HG03025 (cell line): ENCODE results near the gene RAB1A.
A peak's percentile ranks its signal among the peaks of the same experiment; 100 is the strongest.
"Not testable (repeated sequence)": the region's sequence is repeated elsewhere in the genome, so short reads cannot be mapped to it uniquely, and the experiment has no call there.

Experiments
- ATAC-seq: cut with Tn5 transposase; IDR thresholded peaks from one replicate; pipeline ENCODE4 v1.9.1; 2021; ENCODE audit warnings: mild to moderate bottlenecking, moderate library complexity; ENCODE audit not compliant: unreplicated experiment, low FRiP score

The RAB1A gene

DNA sequence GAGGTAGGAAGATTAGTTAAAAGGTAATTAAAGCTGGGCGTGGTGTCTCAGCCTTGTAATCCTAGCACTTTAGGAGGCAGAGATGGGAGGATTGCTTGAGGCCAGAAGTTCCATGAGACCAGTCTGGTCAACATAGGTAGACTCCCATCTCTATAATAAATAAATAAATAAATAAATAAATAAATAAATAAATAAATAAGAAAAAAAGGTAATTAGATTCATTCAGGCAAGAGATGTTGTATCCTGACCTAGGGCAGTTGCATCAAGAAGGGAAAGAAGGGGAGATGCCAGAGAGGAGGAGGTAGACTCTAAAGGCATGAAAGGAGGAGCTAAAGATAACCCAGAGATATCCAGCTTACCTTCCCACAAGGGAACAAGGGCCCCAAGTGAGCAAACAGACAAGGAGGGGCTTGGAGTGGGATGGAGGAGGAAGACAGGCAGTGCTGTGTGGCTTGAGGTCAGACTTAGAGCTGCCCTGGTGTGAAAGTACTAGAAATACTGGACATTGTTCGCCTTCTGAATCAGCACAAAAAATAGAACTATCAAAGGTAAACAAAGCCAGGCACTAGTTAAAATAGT is 7.4 kb upstream of the RAB1A start:
- no peak for ATAC-seq

DNA sequence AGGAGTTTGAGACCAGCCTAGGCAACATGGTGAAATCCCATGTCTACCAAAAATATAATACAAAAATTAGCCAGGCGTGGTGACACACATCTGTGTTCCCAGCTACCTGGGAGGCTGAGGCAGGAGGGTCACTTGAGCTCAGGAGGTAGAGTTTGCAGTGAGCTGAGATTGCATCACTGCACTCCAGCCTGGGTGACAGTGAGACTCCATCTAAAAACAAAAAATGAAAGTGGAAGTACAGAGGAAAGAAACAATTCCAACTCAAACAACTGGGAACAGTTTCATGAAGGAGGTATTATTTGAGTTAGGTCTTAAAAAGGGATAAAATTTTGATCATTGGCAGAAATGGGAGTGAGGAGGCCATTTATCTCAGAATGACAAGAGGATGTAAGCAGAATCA is 6.3 kb upstream of the RAB1A start:
- ATAC-seq: no peak

DNA sequence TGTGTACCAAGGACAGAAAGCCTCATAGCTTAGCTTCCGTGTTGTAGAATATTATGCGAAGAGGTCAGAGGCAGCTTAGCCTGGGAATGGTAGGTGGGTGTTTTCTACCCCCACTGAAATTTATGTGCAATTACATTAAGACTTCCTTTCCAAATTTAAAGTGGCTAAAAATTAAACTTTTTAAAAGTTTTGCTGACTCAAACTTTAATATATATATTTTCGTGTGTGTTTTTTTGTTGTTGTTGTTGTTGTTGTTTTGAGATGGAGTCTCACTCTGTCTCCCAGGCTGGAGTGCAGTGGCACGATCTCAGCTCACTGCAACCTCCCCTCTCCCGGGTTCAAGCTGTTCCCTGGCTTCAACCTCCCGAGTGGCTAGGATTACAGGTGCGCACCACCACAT is 4.3 kb upstream of the RAB1A start:
- no peak for ATAC-seq

DNA sequence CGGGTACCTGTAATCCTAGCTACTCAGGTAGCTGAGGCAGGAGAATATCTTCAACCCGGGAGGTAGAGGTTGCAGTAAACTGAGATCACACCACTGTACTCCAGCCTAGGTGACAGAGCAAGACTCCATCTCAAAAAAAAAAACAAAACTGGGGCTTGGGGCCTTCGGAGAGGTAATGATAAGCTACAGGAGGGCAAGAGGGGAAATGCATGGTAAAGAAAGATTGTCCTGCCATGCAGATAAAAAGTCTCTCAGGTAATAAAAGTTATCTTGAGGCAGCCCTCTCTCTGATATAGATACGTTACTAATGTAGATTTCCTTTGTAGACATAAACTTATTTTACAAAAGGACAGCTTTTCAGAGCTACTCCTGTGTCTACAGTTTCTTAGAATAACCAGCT is 3.7 kb upstream of the RAB1A start:
- no peak for ATAC-seq

DNA sequence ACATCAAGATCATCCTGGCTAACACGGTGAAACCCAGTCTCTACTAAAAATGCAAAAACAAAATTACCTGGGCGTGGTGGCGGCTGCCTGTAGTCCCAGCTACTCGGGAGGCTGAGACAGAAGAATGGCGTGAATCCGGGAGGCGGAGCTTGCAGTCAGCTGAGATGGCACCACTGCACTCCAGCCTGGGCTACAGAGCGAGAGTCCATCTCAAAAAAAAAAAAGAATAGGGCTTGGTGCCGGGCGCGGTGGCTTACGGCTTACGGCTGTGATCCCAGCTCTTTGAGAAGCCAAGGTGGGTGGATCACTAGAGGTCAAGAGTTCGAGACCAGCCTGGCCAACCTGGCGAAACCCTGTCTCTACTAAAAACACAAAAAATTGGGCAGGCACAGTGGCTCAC is 3.0 kb upstream of the RAB1A start:
- not testable (repeated sequence) for ATAC-seq

DNA sequence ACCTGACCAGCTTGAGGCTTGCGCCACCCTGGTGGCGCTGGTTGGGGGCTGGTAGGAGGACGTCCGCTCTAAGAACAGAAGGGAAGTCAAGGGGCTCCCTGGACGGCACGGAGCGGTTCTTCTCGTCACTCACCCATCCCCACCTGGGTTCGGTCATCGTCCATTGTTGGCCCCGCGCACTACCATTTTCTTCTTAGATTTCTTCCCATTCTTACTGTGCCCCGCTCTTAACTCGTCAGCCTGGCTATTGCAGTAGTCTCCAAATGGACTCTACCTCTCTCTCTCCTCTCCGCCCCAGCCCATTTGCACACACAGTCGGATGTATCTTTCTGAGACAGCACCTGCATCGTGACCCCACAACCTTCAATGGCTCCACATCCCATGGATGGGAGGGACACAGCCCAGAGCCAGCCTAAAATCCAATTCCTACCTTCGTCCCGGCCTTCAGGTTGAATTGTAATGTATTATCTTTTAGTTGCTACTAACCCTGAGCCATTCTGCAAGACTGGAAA is 814 bp upstream of the RAB1A start:
- ATAC-seq: peak; percentile 34

DNA sequence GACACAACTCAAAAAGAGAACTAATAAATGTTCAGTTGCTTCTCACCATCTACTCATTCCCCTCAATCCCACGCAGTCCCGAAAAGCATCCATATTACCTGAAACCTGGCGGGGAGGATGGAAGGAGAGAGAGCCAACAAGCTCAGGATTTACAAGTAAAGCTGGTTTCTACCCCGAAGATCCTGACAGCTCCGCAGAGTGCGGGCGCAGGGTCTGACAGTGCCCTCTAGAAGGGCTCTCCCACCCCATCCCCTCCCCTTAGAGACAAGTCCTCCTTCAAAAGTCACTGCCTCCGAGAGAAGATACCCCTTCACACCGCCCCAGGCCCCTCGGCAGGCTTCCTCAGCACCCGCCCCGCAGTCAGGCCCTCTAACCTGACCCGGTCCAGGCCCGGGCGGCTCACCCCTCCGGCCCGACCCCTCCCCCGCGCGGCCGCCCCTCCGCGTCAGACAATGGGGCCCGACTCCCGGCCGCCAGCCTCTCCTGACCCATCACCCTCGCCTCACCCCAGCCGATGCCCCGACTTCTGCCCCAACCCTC is 550 bp downstream of the RAB1A start:
- no peak for ATAC-seq

DNA sequence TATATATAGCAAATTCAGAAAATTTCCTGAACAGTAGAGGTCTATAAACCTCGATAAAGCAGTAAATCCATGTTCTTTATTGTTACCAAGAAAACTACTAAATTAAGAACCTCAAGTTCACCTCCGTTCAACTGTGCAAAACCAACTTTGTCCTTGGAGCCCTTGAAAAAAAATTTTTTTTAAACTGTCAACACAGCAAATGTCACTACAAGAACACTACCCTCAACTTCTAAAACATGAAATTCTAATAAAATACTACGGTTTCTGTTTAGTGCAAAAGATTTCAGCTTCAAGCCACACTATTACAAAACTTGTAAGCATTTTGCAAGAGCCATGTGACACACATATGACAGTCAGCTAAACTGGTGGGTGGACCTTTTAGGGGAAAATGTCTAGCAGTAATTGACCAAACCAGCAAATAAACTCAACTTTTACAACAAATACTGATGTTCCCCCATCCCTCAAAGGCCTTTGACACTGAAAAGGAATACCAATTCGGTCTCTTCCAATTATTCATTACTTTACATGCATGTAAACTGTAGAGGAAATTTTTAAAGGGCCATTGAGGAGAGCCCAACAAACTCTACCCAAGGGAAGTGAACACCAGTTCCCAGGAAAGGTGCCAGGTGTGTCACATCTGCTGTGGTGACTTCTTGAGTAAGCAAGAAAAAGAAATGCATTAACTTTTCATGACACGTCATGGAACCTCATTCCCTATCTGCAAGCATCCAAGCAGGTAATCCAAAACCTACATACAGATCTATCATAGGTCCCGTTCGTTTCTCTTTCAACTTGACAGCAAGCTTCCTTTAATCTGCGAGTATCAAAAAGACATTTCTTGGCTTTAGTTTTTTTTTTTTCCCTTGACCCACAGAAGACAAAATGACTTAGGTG is 1.4 kb downstream of the RAB1A start:
- ATAC-seq: no peak

DNA sequence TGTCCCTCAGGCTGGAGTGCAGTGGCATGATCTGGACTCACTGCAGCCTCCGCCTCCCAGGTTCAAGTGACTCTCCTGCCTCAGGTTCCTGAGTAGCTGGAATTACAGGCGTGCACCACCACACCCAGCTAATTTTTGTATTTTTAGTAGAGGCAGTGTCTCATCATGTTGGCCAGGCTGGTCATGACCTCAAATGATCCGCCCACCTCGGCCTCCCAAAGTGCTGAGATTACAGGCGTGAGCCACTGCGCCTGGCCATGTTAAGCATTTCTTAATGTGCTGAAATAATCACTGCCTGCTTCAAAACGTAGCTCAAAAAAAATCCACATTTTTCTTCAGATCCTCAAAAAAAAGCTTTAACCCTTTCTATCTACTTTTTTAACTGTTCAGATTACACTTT is 4.4 kb downstream of the RAB1A start:
- not testable (repeated sequence) for ATAC-seq

DNA sequence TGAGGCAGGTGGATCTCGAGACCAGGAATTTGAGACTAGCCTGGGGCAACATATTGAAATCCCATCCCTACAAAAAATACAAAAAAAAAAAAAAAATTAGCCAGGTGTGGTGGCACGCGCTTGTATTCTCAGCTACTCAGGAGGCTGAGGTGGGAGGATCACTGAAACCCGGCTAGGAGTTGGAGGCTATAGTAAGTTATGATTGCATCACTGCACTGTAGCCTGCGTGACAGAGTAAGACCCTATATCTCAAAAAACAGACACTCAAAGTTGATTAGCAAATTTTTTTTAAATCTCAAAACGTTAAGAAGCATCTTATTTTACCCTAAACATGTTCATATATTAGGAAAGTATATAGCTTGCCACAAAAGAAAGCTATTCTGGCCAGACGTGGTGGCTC is 7.6 kb downstream of the RAB1A start:
- ATAC-seq: no peak

DNA sequence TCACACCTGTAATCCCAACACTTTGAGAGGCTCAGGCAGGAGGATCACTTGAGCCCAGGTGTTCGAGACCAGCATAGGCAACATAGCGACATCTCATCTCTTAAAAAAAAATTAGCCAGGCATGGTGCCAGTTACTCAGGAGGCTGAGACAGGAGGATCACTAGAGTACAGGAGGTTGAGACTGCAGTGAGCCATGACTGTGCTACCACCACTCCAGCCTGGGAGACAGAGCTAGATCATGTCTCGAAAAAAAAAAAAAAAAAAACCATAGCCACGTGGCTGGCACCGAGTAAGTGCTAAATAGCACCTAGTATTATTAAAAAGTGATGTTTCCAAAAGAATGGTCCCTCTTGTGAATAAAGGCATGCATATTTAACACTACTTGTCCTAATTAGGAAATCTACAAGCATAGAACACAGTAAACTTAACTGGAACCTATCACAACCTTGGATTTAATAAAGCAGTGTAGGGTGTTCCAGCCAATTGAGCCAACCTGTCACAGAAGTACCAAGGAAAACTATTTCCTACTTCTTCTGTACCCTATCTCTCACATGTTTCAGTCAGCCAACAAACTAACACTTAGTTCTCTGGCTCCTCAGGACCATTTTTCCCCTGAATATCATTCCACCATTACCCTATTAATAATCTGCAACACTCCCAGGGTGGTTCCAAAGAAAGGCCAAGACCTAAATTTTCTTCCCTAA is 8.8 kb downstream of the RAB1A start:
- no peak for ATAC-seq

DNA sequence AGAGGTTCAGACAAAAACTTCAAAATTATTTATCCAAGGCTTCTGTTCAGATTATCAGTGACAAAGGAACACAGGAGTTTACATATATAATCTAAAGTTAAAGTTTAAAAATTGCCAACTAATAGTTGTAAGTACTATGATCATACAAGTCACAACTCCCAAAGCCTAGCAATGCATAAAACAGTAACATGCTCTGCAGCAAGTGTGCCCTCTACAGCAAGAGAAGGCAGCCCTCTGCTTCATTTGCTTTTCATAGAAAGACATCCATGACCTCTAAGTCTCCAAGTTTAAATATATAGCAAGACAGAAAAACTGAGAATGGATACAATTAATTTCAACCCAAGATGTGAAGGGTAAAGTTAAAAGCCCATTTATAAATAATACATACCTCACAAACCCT is 13.3 kb downstream of the RAB1A start:
- ATAC-seq: no peak

DNA sequence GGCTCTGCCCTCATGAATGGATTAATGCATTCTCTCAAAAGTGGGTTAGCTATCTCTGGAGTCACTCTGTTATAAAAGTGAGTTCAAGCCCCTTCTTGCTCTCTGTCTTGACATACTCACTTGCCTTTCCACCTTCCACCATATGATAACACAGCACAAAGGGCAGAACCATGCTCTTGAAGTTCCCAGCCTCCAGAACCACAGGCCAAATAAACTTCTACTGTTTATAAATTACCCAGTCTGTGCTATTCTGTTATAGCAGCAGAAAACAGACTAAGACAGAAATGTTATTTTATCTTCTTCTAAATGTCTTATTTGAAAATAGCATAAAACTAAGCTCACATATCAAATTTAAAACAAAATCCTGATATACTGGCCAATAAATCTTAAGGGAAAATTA is 15.0 kb downstream of the RAB1A start:
- ATAC-seq: no peak

DNA sequence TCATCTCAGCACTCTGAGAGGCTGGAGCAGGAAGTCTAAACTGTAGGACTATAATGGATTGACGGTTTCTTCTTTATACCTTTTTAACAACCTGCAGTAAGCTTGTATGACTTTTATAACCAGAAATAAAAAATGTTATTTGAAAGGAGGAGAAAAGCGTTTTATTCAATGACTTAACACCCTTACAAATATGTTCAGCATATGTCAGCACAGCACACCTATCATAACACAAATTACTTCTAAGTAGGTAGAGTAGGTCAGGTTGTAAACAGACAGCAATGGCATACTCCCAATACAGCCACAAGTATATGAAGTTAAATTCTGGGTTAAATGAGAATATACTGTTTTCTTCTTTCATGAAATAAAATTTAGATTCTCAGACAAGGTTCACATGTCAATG is 16.1 kb downstream of the RAB1A start:
- ATAC-seq: no peak

DNA sequence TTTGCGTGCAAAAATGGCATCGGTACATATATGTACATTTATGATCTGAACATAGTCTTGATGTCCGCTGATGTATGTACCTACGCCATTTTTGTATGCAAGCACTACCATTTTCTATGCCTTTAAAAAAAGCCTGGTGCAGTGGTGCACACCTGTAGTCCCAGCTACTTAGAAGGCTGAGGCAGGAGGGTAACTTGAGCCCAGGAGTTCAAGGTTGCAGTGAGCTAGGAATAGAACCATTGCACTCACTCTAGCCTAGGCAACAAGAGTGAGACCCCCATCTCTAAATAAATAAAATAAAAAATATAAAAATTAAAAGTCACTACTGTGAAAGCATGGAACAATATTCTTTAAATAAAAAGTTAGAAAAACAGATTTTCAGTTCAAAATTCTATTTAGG is 16.7 kb downstream of the RAB1A start:
- ATAC-seq: no peak

DNA sequence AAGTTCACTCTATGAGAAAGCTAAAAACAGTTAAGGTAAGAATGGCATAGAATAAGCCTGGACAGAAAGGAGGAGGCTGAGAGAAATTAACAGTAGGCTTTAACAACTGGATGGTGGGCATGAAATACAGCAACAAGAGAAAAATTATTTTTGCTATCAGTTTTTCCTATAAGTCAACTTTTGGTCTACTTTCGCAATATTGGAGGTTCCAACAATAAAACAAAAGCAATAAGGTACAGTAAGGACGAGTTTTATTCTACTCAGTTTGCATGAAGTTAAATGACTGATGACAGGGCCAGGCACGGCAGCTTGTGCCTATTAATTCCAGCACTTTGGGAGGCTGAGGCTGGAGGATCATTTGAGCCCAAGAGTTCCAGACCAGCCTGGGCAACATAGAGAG is 17.3 kb downstream of the RAB1A start:
- ATAC-seq: no peak

DNA sequence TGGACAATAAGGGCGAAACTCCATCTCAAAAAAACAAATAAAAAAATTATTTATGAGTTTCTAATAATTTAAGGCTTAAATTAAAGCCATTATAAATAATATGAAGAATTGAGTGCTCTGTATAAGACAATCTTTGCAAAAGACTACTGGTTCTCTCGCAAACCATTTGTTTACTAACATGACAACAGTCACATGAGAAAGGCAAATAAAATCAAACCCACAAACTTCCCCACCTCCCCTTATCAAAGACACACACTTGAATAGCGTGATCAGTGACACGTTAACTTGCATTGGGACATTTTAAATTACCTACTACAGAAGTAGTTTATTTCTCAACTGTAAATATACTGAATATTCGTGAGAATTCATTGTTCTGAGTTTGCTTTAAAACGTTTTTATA is 21.1 kb downstream of the RAB1A start:
- ATAC-seq: no peak

DNA sequence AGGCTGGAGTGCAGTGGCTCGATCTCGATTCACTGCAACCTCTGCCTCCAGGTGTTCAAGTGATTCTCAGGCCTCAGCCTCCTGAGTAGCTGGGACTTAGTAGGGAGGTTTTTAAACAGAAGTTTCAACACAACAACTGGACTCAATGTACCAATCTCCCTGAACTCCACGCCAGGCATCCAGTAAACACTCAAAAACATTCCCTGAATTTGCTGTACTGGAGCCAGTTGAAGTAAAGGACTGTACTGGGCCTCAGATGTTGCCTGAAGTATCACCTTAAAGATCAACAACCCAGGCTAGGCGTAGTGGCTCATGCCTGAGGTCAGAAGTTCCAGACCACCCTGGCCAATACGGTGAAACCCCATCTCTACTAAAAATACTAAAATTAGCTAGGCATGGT is 22.4 kb downstream of the RAB1A start:
- ATAC-seq: no peak

DNA sequence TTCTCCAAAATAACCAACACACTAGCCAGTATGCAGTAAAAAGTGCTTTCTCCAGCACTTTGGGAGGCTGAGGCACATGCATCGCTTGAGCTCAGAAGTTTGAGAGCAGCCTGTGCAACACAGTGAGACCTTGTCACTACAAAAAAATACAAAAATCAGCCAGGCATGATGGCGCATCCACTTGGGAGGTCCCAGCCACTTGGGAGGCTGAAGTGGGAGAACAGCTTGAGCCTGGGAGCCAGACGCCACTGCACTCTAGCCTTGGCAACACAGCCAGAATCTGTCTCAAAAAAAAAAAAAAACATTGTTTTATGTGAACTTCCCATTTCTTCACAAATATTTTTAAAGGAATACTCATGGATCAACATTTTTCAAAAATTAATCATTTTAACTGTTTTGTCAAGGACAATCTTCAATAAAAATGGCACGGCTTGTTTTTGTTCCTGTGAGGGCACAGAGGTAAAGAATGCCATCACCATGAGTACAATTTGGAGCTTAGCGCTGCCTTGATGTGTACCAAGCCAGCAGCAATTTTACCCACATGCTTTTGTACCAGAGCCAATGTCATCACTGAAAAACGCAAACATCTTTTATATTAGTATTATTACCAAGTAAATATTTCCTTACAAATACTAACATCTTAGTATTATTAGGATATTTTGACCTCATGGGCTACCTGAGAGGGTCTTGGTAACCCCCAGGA is 26.7 kb downstream of the RAB1A start:
- ATAC-seq: no peak

DNA sequence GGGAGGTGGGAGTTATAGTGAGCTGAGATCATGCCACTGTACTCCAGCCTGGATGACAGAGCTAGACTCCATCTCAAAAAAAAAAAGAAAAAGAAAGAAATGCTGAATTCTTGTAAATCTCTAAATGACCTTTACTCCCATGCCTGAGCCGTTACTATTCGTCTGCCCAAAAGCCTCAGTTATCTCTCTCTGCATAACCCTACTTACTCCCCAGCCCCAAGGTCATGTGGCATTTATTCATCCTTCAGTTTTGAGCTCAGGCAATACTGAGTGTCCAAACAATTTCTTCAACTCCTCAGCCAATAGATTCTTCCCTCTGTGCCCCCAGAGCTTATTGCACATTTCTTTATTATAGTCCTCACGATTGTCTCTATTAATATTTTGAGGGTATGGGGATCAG is 28.8 kb downstream of the RAB1A start:
- no peak for ATAC-seq

DNA sequence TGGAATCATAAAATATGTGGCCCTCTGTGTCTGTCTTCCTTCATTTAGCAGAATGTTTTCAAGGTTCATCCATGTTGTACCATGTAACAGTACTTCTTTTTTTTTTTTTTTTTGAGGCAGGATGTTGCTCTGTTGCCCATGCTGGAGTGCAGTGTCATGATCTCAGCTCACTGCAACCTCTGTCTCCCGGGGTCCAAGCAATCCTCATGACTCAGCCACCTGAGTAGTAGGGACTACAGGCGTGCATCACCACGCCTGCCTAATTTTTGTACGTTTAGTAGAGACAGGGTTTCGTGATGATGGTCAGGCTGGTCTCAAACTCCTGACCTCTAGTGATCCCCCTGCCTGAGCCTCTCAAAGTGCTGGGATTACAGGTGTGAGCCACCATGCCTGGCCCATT is 31.2 kb downstream of the RAB1A start:
- no peak for ATAC-seq
